GM12873 (cell line): ENCODE data around the gene HOXD10.

Experiments used
- TF ChIP-seq, protein P1 (sequence below): IDR thresholded peaks from 2 replicates; pipeline ENCODE4 v1.5.1; 2012; ENCODE audit warnings: low read depth, mild to moderate bottlenecking, moderate library complexity, low read length, control low read depth; ENCODE audit not compliant: insufficient read depth; ENCODE audit errors: missing control alignments

Gene HOXD10

DNA sequence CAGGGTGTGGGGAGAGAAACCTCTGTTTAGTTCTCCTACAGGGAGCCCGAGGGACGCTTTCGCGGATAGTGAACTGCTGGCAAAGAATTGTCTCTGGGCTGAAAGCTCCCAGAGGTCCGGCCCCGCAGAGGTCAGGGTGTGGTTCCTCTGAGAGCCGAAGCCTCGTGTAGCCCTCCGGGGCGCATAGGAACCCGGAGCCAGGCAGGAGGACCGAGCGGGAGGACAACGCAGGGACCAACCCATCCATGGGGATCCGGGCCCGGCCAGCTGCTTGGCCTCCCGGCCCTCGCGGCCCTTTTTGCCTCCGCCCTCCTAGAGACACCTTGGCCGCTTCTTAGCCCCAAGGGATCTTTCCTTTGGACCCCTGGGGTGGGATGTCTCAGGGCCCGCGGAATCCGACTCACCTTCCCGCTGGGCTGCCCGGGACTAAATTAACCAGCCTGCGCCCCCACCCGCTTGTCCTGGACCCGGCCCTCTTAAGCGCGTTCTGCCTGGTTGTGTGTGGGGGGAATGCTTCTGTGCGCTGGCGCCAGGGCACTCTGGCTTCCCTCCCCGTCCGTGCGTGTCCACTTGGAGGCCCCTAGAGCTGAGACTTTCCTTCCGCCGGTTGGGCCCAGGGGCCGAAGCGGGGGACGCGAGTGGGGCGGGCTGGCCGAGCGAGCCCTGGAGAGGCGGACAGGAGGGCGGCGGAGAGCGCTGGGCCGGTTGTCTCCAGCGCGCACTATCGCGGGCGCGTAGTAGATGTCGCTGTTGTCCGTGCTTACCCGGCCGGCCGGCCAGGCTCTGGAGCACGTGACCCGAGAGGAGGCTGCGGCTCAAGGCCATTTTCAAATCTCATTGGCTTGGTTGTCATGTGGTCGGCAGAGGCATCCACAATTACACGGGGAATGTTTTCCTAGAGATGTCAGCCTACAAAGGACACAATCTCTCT lies at the start of gene HOXD10:
HOXD10 (plus strand) TSS at position 896 of the 931 bp plus-strand sequence. CDS start 56 bp downstream, outside the sequence.
- TF ChIP-seq, protein P1, sequence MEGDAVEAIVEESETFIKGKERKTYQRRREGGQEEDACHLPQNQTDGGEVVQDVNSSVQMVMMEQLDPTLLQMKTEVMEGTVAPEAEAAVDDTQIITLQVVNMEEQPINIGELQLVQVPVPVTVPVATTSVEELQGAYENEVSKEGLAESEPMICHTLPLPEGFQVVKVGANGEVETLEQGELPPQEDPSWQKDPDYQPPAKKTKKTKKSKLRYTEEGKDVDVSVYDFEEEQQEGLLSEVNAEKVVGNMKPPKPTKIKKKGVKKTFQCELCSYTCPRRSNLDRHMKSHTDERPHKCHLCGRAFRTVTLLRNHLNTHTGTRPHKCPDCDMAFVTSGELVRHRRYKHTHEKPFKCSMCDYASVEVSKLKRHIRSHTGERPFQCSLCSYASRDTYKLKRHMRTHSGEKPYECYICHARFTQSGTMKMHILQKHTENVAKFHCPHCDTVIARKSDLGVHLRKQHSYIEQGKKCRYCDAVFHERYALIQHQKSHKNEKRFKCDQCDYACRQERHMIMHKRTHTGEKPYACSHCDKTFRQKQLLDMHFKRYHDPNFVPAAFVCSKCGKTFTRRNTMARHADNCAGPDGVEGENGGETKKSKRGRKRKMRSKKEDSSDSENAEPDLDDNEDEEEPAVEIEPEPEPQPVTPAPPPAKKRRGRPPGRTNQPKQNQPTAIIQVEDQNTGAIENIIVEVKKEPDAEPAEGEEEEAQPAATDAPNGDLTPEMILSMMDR, result no peak

DNA sequence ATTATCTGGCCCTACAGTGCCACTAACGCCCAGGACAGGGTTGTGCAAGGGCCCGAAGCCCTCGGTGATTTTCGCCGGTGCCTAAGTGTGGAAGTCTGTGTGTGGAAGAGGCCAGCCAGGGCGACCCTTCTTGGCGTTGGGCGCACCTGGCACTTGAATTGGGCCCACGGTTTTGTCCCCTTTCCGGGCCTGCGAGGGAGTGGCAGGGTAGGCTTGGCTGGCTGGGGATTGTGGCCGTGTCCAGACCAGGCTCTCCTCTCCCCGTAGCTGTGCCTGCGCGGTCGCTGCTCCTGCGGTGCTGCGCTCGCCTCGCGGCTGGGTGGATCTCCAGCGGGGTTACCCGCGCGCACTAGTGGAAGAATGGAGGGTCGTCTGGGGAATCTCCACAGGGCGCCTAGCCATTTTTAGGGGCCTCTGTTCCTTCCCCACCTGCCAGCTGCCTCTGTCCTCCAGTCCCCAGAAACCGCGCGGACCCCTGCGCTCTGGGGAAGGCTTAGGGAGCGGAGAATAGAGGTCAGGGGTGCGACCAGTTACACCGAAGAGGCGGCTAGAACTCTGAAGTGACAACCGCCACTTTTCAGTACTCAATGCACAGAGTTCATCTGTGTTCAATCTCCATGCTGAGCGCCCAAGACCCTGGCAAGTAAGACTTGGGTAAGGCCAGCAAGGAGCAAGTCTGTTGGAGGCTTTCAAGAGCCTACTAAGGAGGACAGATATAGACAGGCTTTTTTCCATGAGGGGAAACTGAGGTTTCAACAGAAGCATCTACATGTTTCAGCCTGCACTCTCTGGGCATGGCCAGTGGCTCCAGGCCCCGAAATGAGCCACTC lies 48.8 kb upstream of the HOXD10 start:
- TF ChIP-seq, protein P1, result no peak

DNA sequence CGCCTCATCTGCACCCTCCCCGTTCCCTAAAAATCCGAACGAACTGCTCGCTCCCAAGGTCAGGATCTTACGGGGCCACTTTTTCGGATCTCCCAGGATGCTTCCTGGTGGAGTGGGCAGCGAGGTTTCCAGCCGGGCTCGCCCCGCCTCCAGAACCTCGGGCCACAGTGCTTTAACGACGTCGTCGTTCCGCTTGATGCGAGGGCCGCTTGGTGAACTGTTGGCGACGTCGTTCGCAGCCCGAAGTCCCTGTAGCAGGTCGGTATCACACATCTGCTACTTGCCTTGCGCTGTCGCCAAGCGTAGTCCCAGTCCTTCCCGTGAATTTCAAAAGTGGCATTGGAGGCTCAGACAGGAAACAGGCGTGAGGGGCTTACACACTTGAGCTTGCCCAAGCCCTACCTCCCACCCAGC lies 48.2 kb upstream of the HOXD10 start:
- TF ChIP-seq, protein P1, result no peak

DNA sequence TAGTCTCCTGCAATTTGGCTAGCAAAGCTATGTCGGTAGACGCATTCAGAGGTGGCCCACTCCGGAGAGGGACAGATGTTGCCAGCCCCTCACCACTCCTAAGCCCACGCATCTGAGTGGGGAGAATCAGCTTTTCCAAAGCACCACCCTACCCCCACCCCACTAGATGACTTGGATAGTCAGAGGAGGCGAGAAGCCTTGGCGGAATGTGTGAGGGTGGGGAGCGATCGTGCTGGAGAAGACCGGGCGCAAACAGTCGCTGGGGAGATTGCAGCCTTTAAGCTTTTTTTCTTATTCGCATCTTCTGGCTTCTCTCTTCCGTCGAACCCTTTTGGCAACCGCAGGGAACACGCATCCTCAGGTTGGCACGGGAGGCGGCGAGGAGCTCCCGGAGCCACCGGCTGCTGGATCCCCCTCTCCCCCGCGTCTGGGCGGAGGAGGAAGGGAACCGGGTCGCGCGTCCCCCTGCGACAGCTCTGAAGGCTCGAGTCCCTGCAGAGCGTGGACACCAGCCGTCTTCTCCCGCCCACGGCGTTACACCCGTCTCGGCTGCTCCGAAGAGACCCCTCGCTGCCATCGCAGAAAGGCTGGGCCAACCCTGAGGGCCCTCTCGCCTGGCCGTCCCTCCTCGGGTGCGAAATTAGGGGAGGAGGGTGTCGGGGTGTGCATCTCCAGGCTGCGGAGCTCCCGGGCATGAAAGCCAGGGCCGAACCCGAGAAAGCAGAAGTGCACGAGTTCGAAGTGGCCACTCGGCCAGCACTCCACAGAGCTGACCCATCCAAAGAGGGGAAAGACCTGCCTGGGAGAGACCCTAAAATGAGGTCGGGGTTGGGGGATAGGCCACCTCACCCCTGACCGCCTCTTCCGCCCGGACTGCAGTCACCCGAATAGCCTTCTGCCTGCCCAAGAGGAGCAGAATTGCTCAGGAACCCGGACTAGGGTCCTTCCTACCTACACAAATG lies 45.0 kb upstream of the HOXD10 start:
- TF ChIP-seq, protein P1, result no peak

DNA sequence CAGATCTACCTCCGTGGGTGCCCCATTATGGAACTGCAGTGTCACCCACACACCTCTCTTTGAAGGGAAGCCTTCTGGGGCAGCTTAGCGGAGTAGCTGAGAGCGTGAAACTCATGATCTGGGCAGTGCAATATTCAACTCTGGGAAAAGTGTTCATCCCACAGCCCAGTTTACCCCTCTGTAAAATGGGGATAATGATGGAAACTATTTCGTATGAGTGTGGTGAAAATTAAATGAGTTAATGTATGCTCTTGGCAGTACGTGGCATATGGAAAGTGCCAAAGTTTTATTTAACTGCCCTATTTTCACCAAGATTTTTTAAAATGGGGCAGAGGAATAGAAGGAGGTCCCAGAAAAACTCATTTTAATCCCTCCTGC lies 44.3 kb upstream of the HOXD10 start:
- TF ChIP-seq, protein P1, result no peak

DNA sequence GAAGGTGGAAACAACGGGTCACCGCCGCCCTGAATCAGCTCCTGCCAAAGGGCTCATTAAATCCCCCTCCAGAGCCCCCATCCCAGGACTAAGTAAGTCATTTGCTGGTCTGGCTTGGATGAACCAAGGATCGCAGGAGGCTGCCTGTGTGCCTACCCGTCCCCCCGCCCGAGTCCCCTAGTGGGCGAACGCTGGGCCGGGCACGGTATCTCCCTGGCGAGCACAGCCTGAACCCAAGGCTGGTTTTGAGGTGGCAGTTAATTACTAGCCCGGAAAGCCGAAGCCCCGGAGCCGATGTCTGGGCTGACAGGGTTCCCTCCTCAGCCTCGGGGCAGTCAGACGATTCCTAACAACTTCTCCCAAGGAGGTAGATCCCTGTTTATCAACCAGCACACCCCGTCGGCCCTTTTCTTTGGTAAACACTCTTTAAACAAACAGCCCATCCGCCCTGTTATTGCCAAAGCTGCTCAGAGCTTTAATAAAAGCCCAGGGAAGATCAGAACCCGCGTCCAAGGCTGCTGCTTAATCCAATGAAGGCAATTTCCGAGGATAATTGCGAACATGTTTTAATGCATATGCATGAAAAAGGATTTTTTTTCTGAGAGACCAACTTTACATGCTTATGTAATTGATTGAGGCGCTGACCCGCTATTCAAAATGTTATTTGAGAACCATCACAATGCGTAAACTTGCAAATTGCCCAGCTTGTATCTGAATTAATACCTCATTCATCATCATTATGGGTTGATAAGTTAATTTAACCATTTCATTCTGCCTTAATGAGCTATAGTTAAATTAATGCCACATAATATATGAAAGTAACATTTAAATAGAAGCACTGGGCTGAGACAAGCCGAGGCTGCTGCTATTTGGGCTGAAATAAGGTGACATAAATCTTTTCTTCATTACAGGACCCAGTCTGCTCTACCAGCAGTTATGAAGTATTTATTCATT lies 43.4 kb upstream of the HOXD10 start:
- TF ChIP-seq, protein P1, result no peak
